ENCODE data around the gene GAS2.

The GAS2 gene

GRCh38 chr11:22626573-22627239 lies 39.7 kb upstream of the GAS2 start:
- TF ChIP-seq TAF1 (IDR thresholded peaks at IDR 0.05; ENCODE audit: borderline replicate concordance, insufficient read depth, low read length) (no peak), REST (IDR thresholded peaks at IDR 0.05; ENCODE audit: insufficient read depth in 1 of 2, low read depth in 2 of 2, low read length in 2 of 2) (no peak), POLR2AphosphoS5 (IDR thresholded peaks at IDR 0.05; ENCODE audit: low read depth, low read length) (no peak), FOXP2 (optimal IDR thresholded peaks at IDR 0.05; ENCODE audit: borderline replicate concordance, extremely low read depth, extremely low read length, insufficient read depth) (no peak), SIN3A (IDR thresholded peaks at IDR 0.05; ENCODE audit: borderline replicate concordance, insufficient read depth, low read length) (no peak)

- no peak for TF ChIP-seq SIN3A (IDR thresholded peaks at IDR 0.05; ENCODE audit: borderline replicate concordance, insufficient read depth, low read length)
- TF ChIP-seq REST (IDR thresholded peaks at IDR 0.05; ENCODE audit: insufficient read depth in 1 of 2, low read depth in 2 of 2, low read length in 2 of 2), result no peak
- TF ChIP-seq TAF1 (IDR thresholded peaks at IDR 0.05; ENCODE audit: borderline replicate concordance, insufficient read depth, low read length), result no peak
- no peak for TF ChIP-seq POLR2AphosphoS5 (IDR thresholded peaks at IDR 0.05; ENCODE audit: low read depth, low read length)
- TF ChIP-seq FOXP2 (optimal IDR thresholded peaks at IDR 0.05; ENCODE audit: borderline replicate concordance, extremely low read depth, extremely low read length, insufficient read depth), result no peak
These were observed 39.0 kb upstream of the GAS2 start for GRCh38 chr11:22627421-22627820.

GRCh38 chr11:22633354-22633902 lies 33.0 kb upstream of the GAS2 start:
- no peak for TF ChIP-seq FOXP2 (optimal IDR thresholded peaks at IDR 0.05; ENCODE audit: borderline replicate concordance, extremely low read depth, extremely low read length, insufficient read depth)
- TF ChIP-seq REST (IDR thresholded peaks at IDR 0.05; ENCODE audit: insufficient read depth in 1 of 2, low read depth in 2 of 2, low read length in 2 of 2), result no peak
- TF ChIP-seq SIN3A (IDR thresholded peaks at IDR 0.05; ENCODE audit: borderline replicate concordance, insufficient read depth, low read length), result no peak
- no peak for TF ChIP-seq POLR2AphosphoS5 (IDR thresholded peaks at IDR 0.05; ENCODE audit: low read depth, low read length)
- no peak for TF ChIP-seq TAF1 (IDR thresholded peaks at IDR 0.05; ENCODE audit: borderline replicate concordance, insufficient read depth, low read length)

- no peak for TF ChIP-seq FOXP2 (optimal IDR thresholded peaks at IDR 0.05; ENCODE audit: borderline replicate concordance, extremely low read depth, extremely low read length, insufficient read depth)
- TF ChIP-seq SIN3A (IDR thresholded peaks at IDR 0.05; ENCODE audit: borderline replicate concordance, insufficient read depth, low read length), result no peak
- no peak for TF ChIP-seq TAF1 (IDR thresholded peaks at IDR 0.05; ENCODE audit: borderline replicate concordance, insufficient read depth, low read length)
These were observed 31.3 kb upstream of the GAS2 start for GRCh38 chr11:22634897-22635629.

GRCh38 chr11:22635689-22636088 lies 30.7 kb upstream of the GAS2 start:
- TF ChIP-seq TAF1 (IDR thresholded peaks at IDR 0.05; ENCODE audit: borderline replicate concordance, insufficient read depth, low read length), result no peak
- no peak for TF ChIP-seq REST (IDR thresholded peaks at IDR 0.05; ENCODE audit: insufficient read depth in 1 of 2, low read depth in 2 of 2, low read length in 2 of 2)
- TF ChIP-seq FOXP2 (optimal IDR thresholded peaks at IDR 0.05; ENCODE audit: borderline replicate concordance, extremely low read depth, extremely low read length, insufficient read depth), result no peak
- TF ChIP-seq SIN3A (IDR thresholded peaks at IDR 0.05; ENCODE audit: borderline replicate concordance, insufficient read depth, low read length), result no peak

Data from PFSK-1 (cell line).